HepG2 (cell line): ENCODE measurements around the gene PUS3. TPM values are rescaled to one million over a fixed set of nuclear protein-coding genes. Genes with fewer than 3 reads are reported as not detected.
A peak's percentile ranks its signal among the peaks of the same experiment; 100 is the strongest.

Experiments
- CTCF ChIP-seq: sonication (generic); formaldehyde crosslinking; IDR thresholded peaks from 2 replicates; pipeline ENCODE4 v1.5.0; 2020; ENCODE audit warnings: mild to moderate bottlenecking, missing genetic modification reagents, moderate library complexity
- ERF ChIP-seq: IDR thresholded peaks from 2 replicates; pipeline ENCODE4 v1.6.1; 2018; ENCODE audit warnings: missing biosample characterization, missing genetic modification reagents
- HNF1B ChIP-seq: sonication (generic); formaldehyde crosslinking; IDR thresholded peaks from 2 replicates; pipeline ENCODE4 v1.5.1; 2020; ENCODE audit warnings: mild to moderate bottlenecking, moderate library complexity, missing genetic modification reagents
- HOMEZ ChIP-seq: IDR thresholded peaks from 2 replicates; pipeline ENCODE4 v1.6.1; 2016; ENCODE audit warnings: low read depth
- HOXA9 ChIP-seq: sonication (generic); formaldehyde crosslinking; IDR thresholded peaks from 2 replicates; pipeline ENCODE4 v1.8.1; 2022; ENCODE audit warnings: missing genetic modification reagents, mild to moderate bottlenecking, moderate library complexity, borderline replicate concordance
- ISL2 ChIP-seq: sonication (generic); formaldehyde crosslinking; IDR thresholded peaks from 2 replicates; pipeline ENCODE4 v1.5.0; 2020; ENCODE audit warnings: missing genetic modification reagents
- MYNN ChIP-seq: sonication (generic); formaldehyde crosslinking; IDR thresholded peaks from 2 replicates; pipeline ENCODE4 v1.4.0; 2020; ENCODE audit warnings: mild to moderate bottlenecking, low read depth, missing genetic modification reagents
- RAD21 ChIP-seq: fragments of 450-650 bp; formaldehyde crosslinking; IDR thresholded peaks from 2 replicates; pipeline ENCODE4 v1.5.0; 2020; ENCODE audit warnings: mild to moderate bottlenecking
- SP2 ChIP-seq: sonication (generic); formaldehyde crosslinking; IDR thresholded peaks from 2 replicates; pipeline ENCODE4 v1.5.1; 2020; ENCODE audit warnings: mild to moderate bottlenecking, missing genetic modification reagents
- TEAD3 ChIP-seq: optimal IDR thresholded peaks from 2 replicates; pipeline ENCODE3; 2016; ENCODE audit warnings: borderline replicate concordance
- ZFP36 ChIP-seq: fragments of 150-350 bp; IDR thresholded peaks from 2 replicates; pipeline ENCODE4 v1.6.1; 2018; ENCODE audit warnings: borderline replicate concordance, low read length, low read depth; ENCODE audit not compliant: partially characterized antibody
- ZMYM4 ChIP-seq: sonication (generic); formaldehyde crosslinking; IDR thresholded peaks from 2 replicates; pipeline ENCODE4 v1.8.1; 2023; ENCODE audit warnings: mild to moderate bottlenecking, missing genetic modification reagents
- polyA plus RNA-seq, 8 experiments: library from polyadenylated mRNA; depleted of rRNA in 3 of 8; stranded (reverse) in 7 of 8; unstranded in 1 of 8; fragments of >200 nt; fragmentation: Illumina TruSeq in 4 of 8; extraction: Trizol in 4 of 8; gene quantifications; 2 replicates each; pipeline versions ENCODE4 v1.2.1 to v1.2.3, GENCODE V29; 2011 to 2016; ENCODE audit warnings: low read depth in 4 of 8, missing spikeins in 1 of 8, mixed read lengths in 1 of 8; ENCODE audit not compliant: insufficient read depth in 1 of 8
- total RNA-seq, 5 experiments: library from RNA; depleted of rRNA; stranded (reverse); fragments of >200 nt; fragmentation: Illumina TruSeq; extraction: Trizol; gene quantifications; 2 replicates each; pipeline ENCODE4 v1.2.3, GENCODE V29; 2016; ENCODE audit warnings: low read depth in 1 of 5

The PUS3 gene
- total and polyA plus RNA-seq, 2 of the 13 experiments (the other 11 are each of a cell fraction or from before 2014, with no cell fraction given): 6.0 to 18.2 TPM

- TF ChIP-seq ZMYM4 (CRISPR knock-in tag): no peak
- TF ChIP-seq MYNN (CRISPR knock-in tag): no peak
- peak; percentile 92 for TF ChIP-seq CTCF (CRISPR knock-in tag)
- TF ChIP-seq RAD21 (CRISPR knock-in tag): peak; percentile 68
- TF ChIP-seq ERF (CRISPR knock-in tag): 0 out of 2 replicates have a peak, but pooled peaks have one; percentile 24
- TF ChIP-seq TEAD3 (CRISPR knock-in tag): peak; percentile 33
- 0 out of 2 replicates have a peak, but pooled peaks have one; percentile 26 for TF ChIP-seq HNF1B (CRISPR knock-in tag)
- TF ChIP-seq ISL2: no peak
- no peak for TF ChIP-seq SP2 (CRISPR knock-in tag)
- no peak for TF ChIP-seq ZFP36
- no peak for TF ChIP-seq HOXA9
- TF ChIP-seq HOMEZ (CRISPR knock-in tag): no peak
- TF ChIP-seq, all 625 proteins: peak for 11
Measured at GRCh38 chr11:125874556-125875124, 28.4 kb downstream of the PUS3 start (continued).
